ENCODE data around the gene TST. TPM values are rescaled to one million over a fixed set of nuclear protein-coding genes. Genes with fewer than 3 reads are reported as not detected.
A peak's percentile ranks its signal among the peaks of the same experiment; 100 is the strongest.

TST gene
- polyA plus RNA-seq, 4 donors: 134 to 526 (median 354) TPM

DNA sequence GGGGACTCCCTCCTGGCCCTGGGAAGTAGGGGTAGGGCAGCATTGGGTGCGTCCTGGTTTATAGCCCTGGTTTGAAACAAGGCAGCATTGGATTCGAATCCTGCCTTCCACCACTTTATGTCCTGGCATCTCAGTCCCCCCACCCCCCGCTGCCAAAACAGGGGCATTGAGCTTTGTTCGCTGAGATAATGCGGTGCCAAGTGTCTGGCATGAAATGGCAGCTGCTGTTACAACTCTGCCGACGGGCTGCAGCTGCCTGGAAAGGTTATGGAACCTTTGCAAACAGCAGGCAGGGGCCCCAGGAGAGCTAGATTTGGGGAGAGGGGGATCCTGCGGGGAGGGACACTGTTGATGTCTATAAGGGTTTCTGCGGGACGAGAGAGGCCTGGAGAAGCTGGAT, 1.9 kb downstream of the TST start:
- Histone ChIP-seq H3K36me3 (ENCODE audit: control insufficient read depth in 3 of 3, insufficient read depth in 2 of 3, low read depth in 1 of 3, low read length in 3 of 3) (peaks cover 0 to 40% (median 0%) of the 10 kb centered on the region in 3 donors), H3K4me3 (ENCODE audit: low read depth in 1 of 3, low read length in 3 of 3) (peak overlapping the region in 2 of 3 donors; percentile 72 to 88), H3K4me1 (ENCODE audit: control insufficient read depth in 3 of 3, insufficient read depth in 2 of 3, low read depth in 1 of 3, low read length in 2 of 3) (peaks cover 0 to 53% (median 7%) of the 10 kb centered on the region in 3 donors), H3K27me3 (ENCODE audit: control insufficient read depth in 3 of 3, insufficient read depth in 3 of 3, low read length in 3 of 3) (no peaks in the 10 kb centered on the region), H3K27ac (ENCODE audit: low read depth in 1 of 3, low read length in 2 of 3) (peak overlapping the region in 2 of 3 donors; percentile 87 to 98), H3K9me3 (ENCODE audit: control insufficient read depth in 2 of 2, insufficient read depth in 1 of 2, low read depth in 1 of 2, low read length in 1 of 2) (no peaks in the 10 kb centered on the region)
- DNase-seq (peak in 1 of 2 donors; percentile 56), FAIRE-seq (no peak)
- 27 to 66% (median 43%) methylated on average over 10 of the region's 10 CpGs for WGBS, 3 donors

DNA sequence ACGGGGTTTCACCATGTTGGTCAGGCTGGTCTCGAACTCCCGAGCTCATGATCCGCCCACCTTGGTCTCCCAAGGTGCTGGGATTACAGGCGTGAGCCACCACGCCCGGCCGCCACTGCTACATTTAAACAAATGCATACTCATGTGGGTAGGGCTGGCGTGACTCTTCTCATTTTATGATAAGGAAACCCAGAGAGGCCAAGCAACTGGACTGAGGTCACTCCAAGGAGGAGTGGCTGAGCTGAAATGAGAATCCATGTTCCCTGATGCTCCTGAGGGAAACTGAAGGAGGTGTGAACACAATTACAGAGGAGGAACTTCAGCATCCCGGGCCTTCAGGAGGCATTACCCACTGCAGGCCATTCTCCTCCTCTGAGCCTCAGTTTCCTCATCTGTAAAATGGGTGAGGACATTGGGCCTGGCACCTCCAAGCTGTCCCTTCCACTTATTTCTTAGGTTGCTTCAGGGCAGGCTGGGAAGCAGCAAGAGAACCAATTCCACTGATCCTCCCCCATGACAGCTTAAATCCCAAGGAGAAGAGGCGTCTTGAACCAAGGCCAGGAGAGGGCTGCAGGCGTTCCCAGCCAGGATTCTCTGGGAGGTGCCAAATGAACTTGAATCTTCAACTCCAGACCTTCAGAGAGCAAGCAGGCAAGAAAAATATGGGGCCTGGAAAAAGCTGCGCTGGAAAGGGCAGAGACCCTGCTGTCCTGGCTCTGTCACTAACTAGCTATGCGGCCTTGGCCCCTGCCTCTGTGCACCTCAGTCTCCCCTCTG, 2.9 kb downstream of the TST start:
- H3K27me3 ChIP-seq (ENCODE audit: control insufficient read depth in 3 of 3, insufficient read depth in 3 of 3, low read length in 3 of 3): no peaks in the 10 kb centered on the region
- DNase-seq (peak; percentile 43 to 93), FAIRE-seq (no peak)
- peaks cover 0 to 36% (median 0%) of the 10 kb centered on the region in 3 donors for H3K36me3 ChIP-seq (ENCODE audit: control insufficient read depth in 3 of 3, insufficient read depth in 2 of 3, low read depth in 1 of 3, low read length in 3 of 3)
- peaks cover 0 to 46% (median 7%) of the 10 kb centered on the region in 3 donors for H3K4me1 ChIP-seq (ENCODE audit: control insufficient read depth in 3 of 3, insufficient read depth in 2 of 3, low read depth in 1 of 3, low read length in 2 of 3)
- H3K9me3 ChIP-seq (ENCODE audit: control insufficient read depth in 2 of 2, insufficient read depth in 1 of 2, low read depth in 1 of 2, low read length in 1 of 2): no peaks in the 10 kb centered on the region
- peak overlapping the region in 1 of 3 donors; percentile 88 for H3K4me3 ChIP-seq (ENCODE audit: low read depth in 1 of 3, low read length in 3 of 3)
- WGBS, 3 donors: 42 to 69% (median 62%) methylated on average over 14 of the region's 14 CpGs
- H3K27ac ChIP-seq (ENCODE audit: low read depth in 1 of 3, low read length in 2 of 3): peak overlapping the region; percentile 19 to 98 (median 79)

DNA sequence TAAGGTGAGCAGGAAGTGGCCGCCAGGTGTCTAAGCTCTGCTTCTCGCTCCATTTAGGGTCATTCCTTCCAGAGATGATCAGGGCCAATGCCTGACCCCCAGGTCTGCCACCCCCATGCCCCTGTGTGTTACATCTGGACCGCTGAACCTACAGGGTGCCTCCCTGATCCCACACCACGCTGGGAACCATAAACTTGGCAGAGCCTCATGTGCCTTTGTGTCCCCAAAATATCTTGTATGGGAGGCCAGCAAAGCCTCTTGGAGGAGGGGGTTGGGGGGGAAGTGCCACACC, 3.7 kb downstream of the TST start:
- Histone ChIP-seq H3K27ac (ENCODE audit: low read depth in 1 of 3, low read length in 2 of 3) (peak overlapping the region; percentile 25 to 79 (median 42)), H3K27me3 (ENCODE audit: control insufficient read depth in 3 of 3, insufficient read depth in 3 of 3, low read length in 3 of 3) (no peaks in the 10 kb centered on the region), H3K9me3 (ENCODE audit: control insufficient read depth in 2 of 2, insufficient read depth in 1 of 2, low read depth in 1 of 2, low read length in 1 of 2) (no peaks in the 10 kb centered on the region), H3K4me3 (ENCODE audit: low read depth in 1 of 3, low read length in 3 of 3) (no peak overlapping the region), H3K36me3 (ENCODE audit: control insufficient read depth in 3 of 3, insufficient read depth in 2 of 3, low read depth in 1 of 3, low read length in 3 of 3) (peaks cover 0 to 39% (median 0%) of the 10 kb centered on the region in 3 donors), H3K4me1 (ENCODE audit: control insufficient read depth in 3 of 3, insufficient read depth in 2 of 3, low read depth in 1 of 3, low read length in 2 of 3) (peaks cover 0 to 41% (median 7%) of the 10 kb centered on the region in 3 donors)
- whole genome bisulfite sequencing, 3 donors: 16 to 65% (median 49%) methylated on average over 4 of the region's 4 CpGs
- DNase-seq (no peak), FAIRE-seq (no peak)

GRCh38 chr22:37014835-37015586, 4.2 kb downstream of the TST start:
- DNase-seq: peak in 1 of 2 donors; percentile 49
- H3K27me3 ChIP-seq (ENCODE audit: control insufficient read depth in 3 of 3, insufficient read depth in 3 of 3, low read length in 3 of 3): no peaks in the 10 kb centered on the region
- H3K9me3 ChIP-seq (ENCODE audit: control insufficient read depth in 2 of 2, insufficient read depth in 1 of 2, low read depth in 1 of 2, low read length in 1 of 2): no peaks in the 10 kb centered on the region
- peak overlapping the region; percentile 25 to 79 (median 42) for H3K27ac ChIP-seq (ENCODE audit: low read depth in 1 of 3, low read length in 2 of 3)
- no peak overlapping the region for H3K4me3 ChIP-seq (ENCODE audit: low read depth in 1 of 3, low read length in 3 of 3)
- H3K4me1 ChIP-seq (ENCODE audit: control insufficient read depth in 3 of 3, insufficient read depth in 2 of 3, low read depth in 1 of 3, low read length in 2 of 3): peaks cover 0 to 37% (median 7%) of the 10 kb centered on the region in 3 donors
- no peak for FAIRE-seq
- peaks cover 0 to 42% (median 0%) of the 10 kb centered on the region in 3 donors for H3K36me3 ChIP-seq (ENCODE audit: control insufficient read depth in 3 of 3, insufficient read depth in 2 of 3, low read depth in 1 of 3, low read length in 3 of 3)
- WGBS, 3 donors: 20 to 58% (median 33%) methylated on average over 11 to 12 of the region's 12 CpGs

DNA sequence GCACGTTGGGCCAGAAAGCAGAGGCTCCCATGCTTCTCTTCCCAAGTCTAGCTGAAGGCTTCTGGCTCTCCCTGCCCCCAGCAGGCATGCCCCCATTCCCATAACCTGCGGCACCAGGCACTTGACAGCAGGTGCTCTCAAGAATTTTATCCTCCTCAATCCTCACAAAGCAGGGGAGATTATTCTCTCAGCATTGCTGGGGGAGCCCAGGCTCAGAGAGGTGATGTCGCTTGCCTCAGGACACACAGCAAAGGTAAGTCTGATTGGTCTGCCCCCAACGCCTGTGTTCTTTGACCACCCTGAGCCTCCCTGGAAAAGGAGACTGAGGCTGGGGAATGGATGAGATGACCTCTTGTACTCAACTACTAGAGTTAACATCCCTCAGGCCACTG, 4.8 kb downstream of the TST start:
- no peaks in the 10 kb centered on the region for H3K27me3 ChIP-seq (ENCODE audit: control insufficient read depth in 3 of 3, insufficient read depth in 3 of 3, low read length in 3 of 3)
- 70 to 78% (median 76%) methylated on average over 4 of the region's 4 CpGs for WGBS, 3 donors
- peaks cover 0 to 37% (median 7%) of the 10 kb centered on the region in 3 donors for H3K4me1 ChIP-seq (ENCODE audit: control insufficient read depth in 3 of 3, insufficient read depth in 2 of 3, low read depth in 1 of 3, low read length in 2 of 3)
- H3K4me3 ChIP-seq (ENCODE audit: low read depth in 1 of 3, low read length in 3 of 3): no peak overlapping the region
- H3K27ac ChIP-seq (ENCODE audit: low read depth in 1 of 3, low read length in 2 of 3): peak overlapping the region in 1 of 3 donors; percentile 79
- no peaks in the 10 kb centered on the region for H3K9me3 ChIP-seq (ENCODE audit: control insufficient read depth in 2 of 2, insufficient read depth in 1 of 2, low read depth in 1 of 2, low read length in 1 of 2)
- peaks cover 0 to 42% (median 0%) of the 10 kb centered on the region in 3 donors for H3K36me3 ChIP-seq (ENCODE audit: control insufficient read depth in 3 of 3, insufficient read depth in 2 of 3, low read depth in 1 of 3, low read length in 3 of 3)
- no peak for FAIRE-seq
- DNase-seq: no peak

DNA sequence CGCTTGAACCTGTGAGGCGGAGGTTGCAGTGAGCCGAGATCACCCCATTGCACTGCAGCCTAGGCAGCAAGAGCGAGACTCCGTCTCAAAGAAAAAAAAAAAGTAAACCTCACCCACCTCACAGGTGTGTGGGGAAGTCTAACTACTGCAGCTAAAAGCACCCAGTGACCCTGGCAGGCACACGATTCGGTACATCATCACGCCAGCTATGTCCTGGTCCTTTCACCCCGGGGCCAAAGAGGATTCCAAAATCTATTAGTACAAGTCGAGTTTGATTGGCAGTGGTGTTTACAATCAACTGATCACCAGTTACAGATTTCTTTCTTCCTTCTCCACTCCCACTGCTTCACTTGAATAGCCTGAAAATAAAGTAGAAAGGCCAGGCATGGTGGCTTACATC, 6.3 kb downstream of the TST start:
- Histone ChIP-seq H3K27me3 (ENCODE audit: control insufficient read depth in 3 of 3, insufficient read depth in 3 of 3, low read length in 3 of 3) (no peaks in the 10 kb centered on the region), H3K9me3 (ENCODE audit: control insufficient read depth in 2 of 2, insufficient read depth in 1 of 2, low read depth in 1 of 2, low read length in 1 of 2) (no peaks in the 10 kb centered on the region), H3K36me3 (ENCODE audit: control insufficient read depth in 3 of 3, insufficient read depth in 2 of 3, low read depth in 1 of 3, low read length in 3 of 3) (peaks cover 0 to 36% (median 0%) of the 10 kb centered on the region in 3 donors), H3K4me1 (ENCODE audit: control insufficient read depth in 3 of 3, insufficient read depth in 2 of 3, low read depth in 1 of 3, low read length in 2 of 3) (peaks cover 0 to 34% (median 1%) of the 10 kb centered on the region in 3 donors), H3K27ac (ENCODE audit: low read depth in 1 of 3, low read length in 2 of 3) (peak overlapping the region in 1 of 3 donors; percentile 51), H3K4me3 (ENCODE audit: low read depth in 1 of 3, low read length in 3 of 3) (no peak overlapping the region)
- WGBS, 3 donors: 23 to 64% (median 37%) methylated on average over 10 of the region's 10 CpGs
- no peak for FAIRE-seq
- DNase-seq: peak in 1 of 2 donors; percentile 36

DNA sequence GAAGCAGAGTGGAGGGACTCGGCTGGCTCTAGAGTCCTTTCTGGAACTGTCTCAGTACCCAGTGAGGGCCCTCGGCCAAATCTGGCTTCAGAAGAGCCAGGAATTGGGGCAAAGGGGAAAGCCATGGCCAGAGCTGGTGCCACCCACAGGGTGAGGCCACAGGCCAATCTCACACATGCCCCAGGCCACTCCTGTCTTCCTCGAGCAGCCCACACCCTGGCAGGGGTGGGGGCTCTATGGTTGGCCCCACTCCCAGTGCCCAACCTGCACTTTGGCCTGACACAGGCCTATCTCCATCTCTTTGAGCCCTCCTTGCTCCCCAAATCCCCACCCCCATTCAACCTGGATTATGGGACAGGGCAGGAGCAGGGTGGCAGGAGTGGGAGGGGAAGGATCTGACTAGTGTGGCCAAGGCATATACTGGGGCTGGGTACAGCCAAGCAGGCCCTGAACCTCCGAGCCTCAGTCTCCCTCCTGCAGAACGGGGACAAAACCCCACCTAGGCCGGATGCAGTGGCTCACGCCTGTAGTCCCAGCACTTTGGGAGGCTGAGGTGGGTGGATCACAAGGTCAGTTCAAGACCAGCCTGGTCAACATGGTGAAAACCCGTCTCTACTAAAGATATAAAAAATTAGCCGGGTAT, 6.9 kb downstream of the TST start:
- Histone ChIP-seq H3K9me3 (ENCODE audit: control insufficient read depth in 2 of 2, insufficient read depth in 1 of 2, low read depth in 1 of 2, low read length in 1 of 2) (no peaks in the 10 kb centered on the region), H3K36me3 (ENCODE audit: control insufficient read depth in 3 of 3, insufficient read depth in 2 of 3, low read depth in 1 of 3, low read length in 3 of 3) (peaks cover 0 to 31% (median 0%) of the 10 kb centered on the region in 3 donors), H3K4me1 (ENCODE audit: control insufficient read depth in 3 of 3, insufficient read depth in 2 of 3, low read depth in 1 of 3, low read length in 2 of 3) (peaks cover 0 to 29% (median 0%) of the 10 kb centered on the region in 3 donors), H3K27me3 (ENCODE audit: control insufficient read depth in 3 of 3, insufficient read depth in 3 of 3, low read length in 3 of 3) (no peaks in the 10 kb centered on the region), H3K4me3 (ENCODE audit: low read depth in 1 of 3, low read length in 3 of 3) (no peak overlapping the region), H3K27ac (ENCODE audit: low read depth in 1 of 3, low read length in 2 of 3) (peak overlapping the region in 1 of 3 donors; percentile 62)
- 38 to 67% (median 46%) methylated on average over 9 of the region's 9 CpGs for WGBS, 3 donors
- FAIRE-seq: no peak
- DNase-seq: peak in 1 of 2 donors; percentile 89

- H3K27me3 ChIP-seq (ENCODE audit: control insufficient read depth in 3 of 3, insufficient read depth in 3 of 3, low read length in 3 of 3): no peaks in the 10 kb centered on the region
- H3K36me3 ChIP-seq (ENCODE audit: control insufficient read depth in 3 of 3, insufficient read depth in 2 of 3, low read depth in 1 of 3, low read length in 3 of 3): peaks cover 0 to 21% (median 0%) of the 10 kb centered on the region in 3 donors
- H3K4me3 ChIP-seq (ENCODE audit: low read depth in 1 of 3, low read length in 3 of 3): no peak overlapping the region
- WGBS, 3 donors: 86 to 97% (median 95%) methylated on average over 3 of the region's 3 CpGs
- FAIRE-seq: no peak
- peak overlapping the region in 1 of 3 donors; percentile 62 for H3K27ac ChIP-seq (ENCODE audit: low read depth in 1 of 3, low read length in 2 of 3)
- H3K4me1 ChIP-seq (ENCODE audit: control insufficient read depth in 3 of 3, insufficient read depth in 2 of 3, low read depth in 1 of 3, low read length in 2 of 3): peaks cover 0 to 20% (median 0%) of the 10 kb centered on the region in 3 donors
- H3K9me3 ChIP-seq (ENCODE audit: control insufficient read depth in 2 of 2, insufficient read depth in 1 of 2, low read depth in 1 of 2, low read length in 1 of 2): no peaks in the 10 kb centered on the region
- no peak for DNase-seq
Measured at GRCh38 chr22:37011472-37011871, 7.8 kb downstream of the TST start.

Measured in small intestine (tissue), 7 donors.